NCI-H1930 (cell line): ENCODE measurements around the gene DHRS3.

Experiments
- DNase-seq, 2 experiments: peaks; one replicate each; lab custom pipeline; 2025; lab: John Stamatoyannopoulos, UW

The DHRS3 gene

GRCh38 chr1:12637693-12638092 is 19.7 kb upstream of the DHRS3 start:
- DNase-seq = no peak

GRCh38 chr1:12636098-12636950 is 18.3 kb upstream of the DHRS3 start:
- no peak for DNase-seq

- DNase-seq = no peak
Measured at GRCh38 chr1:12634696-12635202, 16.7 kb upstream of the DHRS3 start.

GRCh38 chr1:12634156-12634555 is 16.1 kb upstream of the DHRS3 start:
- DNase-seq = no peak

- no peak for DNase-seq
Measured at GRCh38 chr1:12631571-12631970, 13.6 kb upstream of the DHRS3 start.

GRCh38 chr1:12630946-12631530 is 13.0 kb upstream of the DHRS3 start:
- DNase-seq = no peak

GRCh38 chr1:12629985-12630760 is 12.2 kb upstream of the DHRS3 start:
- DNase-seq = no peak

- no peak for DNase-seq
Measured at GRCh38 chr1:12629511-12629956, 11.5 kb upstream of the DHRS3 start.

GRCh38 chr1:12627296-12627695 is 9.3 kb upstream of the DHRS3 start:
- DNase-seq = no peak

GRCh38 chr1:12626888-12627287 is 8.9 kb upstream of the DHRS3 start:
- no peak for DNase-seq

- DNase-seq = no peak
Measured at GRCh38 chr1:12625276-12625675, 7.3 kb upstream of the DHRS3 start.

- no peak for DNase-seq
Measured at GRCh38 chr1:12622506-12622905, 4.5 kb upstream of the DHRS3 start.

- DNase-seq = no peak
Measured at GRCh38 chr1:12621346-12622335, 3.6 kb upstream of the DHRS3 start.

- DNase-seq = no peak
Measured at GRCh38 chr1:12620931-12621330, 2.9 kb upstream of the DHRS3 start.

- no peak for DNase-seq
Measured at GRCh38 chr1:12620488-12620865, 2.5 kb upstream of the DHRS3 start.

GRCh38 chr1:12619792-12620487 is 1.9 kb upstream of the DHRS3 start:
- DNase-seq = peak; percentile 57 to 77

GRCh38 chr1:12618965-12619791 is 1.2 kb upstream of the DHRS3 start:
- no peak for DNase-seq

- DNase-seq = no peak
Measured at GRCh38 chr1:12618661-12618964, 603 bp upstream of the DHRS3 start.

GRCh38 chr1:12617511-12617900 is 504 bp downstream of the DHRS3 start:
- no peak for DNase-seq
